ENCODE data around the gene MYO10. TPM values are rescaled to one million over a fixed set of nuclear protein-coding genes. Genes with fewer than 3 reads are reported as not detected.

Gene MYO10
- total and polyA plus RNA-seq, 2 experiments from 2014 or later = 33.7 to 52.4 TPM

GRCh38 chr5:16701134-16702099 is 234.7 kb downstream of the MYO10 start:
- no peaks in the 10 kb centered on the region for H3K9me3 ChIP-seq (ENCODE audit: low read depth)
- no peak overlapping the region for H3K4me3 ChIP-seq
- H3K36me3 ChIP-seq (replicated peaks; ENCODE audit: insufficient read depth, low read depth) = peaks cover 5% of the 10 kb centered on the region
- WGBS (ENCODE audit: low lambda C conversion rate, missing lambda C conversion rate) = 96% methylated on average over 47 of the region's 48 CpGs
- TF ChIP-seq EZH2phosphoT487 (IDR thresholded peaks at IDR 0.05; ENCODE audit: low read depth, severe bottlenecking, unreplicated experiment) = no peak
- TF ChIP-seq EZH2 (IDR thresholded peaks at IDR 0.05; ENCODE audit: borderline replicate concordance) = no peak
- TF ChIP-seq, protein P1, sequence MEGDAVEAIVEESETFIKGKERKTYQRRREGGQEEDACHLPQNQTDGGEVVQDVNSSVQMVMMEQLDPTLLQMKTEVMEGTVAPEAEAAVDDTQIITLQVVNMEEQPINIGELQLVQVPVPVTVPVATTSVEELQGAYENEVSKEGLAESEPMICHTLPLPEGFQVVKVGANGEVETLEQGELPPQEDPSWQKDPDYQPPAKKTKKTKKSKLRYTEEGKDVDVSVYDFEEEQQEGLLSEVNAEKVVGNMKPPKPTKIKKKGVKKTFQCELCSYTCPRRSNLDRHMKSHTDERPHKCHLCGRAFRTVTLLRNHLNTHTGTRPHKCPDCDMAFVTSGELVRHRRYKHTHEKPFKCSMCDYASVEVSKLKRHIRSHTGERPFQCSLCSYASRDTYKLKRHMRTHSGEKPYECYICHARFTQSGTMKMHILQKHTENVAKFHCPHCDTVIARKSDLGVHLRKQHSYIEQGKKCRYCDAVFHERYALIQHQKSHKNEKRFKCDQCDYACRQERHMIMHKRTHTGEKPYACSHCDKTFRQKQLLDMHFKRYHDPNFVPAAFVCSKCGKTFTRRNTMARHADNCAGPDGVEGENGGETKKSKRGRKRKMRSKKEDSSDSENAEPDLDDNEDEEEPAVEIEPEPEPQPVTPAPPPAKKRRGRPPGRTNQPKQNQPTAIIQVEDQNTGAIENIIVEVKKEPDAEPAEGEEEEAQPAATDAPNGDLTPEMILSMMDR (IDR thresholded peaks at IDR 0.05; ENCODE audit: poor library complexity) = no peak
- H3K4me1 ChIP-seq (ENCODE audit: insufficient read depth) = no peaks in the 10 kb centered on the region
- no peak overlapping the region for H3K27ac ChIP-seq
- no peaks in the 10 kb centered on the region for H4K20me1 ChIP-seq (ENCODE audit: insufficient read depth, poor library complexity, severe bottlenecking)
- H2AFZ ChIP-seq = no peak overlapping the region
- H3K9me2 ChIP-seq (replicated peaks; ENCODE audit: insufficient read depth) = no peaks in the 10 kb centered on the region
- H3K27me3 ChIP-seq = no peaks in the 10 kb centered on the region
- no peak overlapping the region for H3K4me2 ChIP-seq
- H3K79me2 ChIP-seq = peaks cover 17% of the 10 kb centered on the region
- no peak for DNase-seq (ENCODE audit: low spot score)

DNA sequence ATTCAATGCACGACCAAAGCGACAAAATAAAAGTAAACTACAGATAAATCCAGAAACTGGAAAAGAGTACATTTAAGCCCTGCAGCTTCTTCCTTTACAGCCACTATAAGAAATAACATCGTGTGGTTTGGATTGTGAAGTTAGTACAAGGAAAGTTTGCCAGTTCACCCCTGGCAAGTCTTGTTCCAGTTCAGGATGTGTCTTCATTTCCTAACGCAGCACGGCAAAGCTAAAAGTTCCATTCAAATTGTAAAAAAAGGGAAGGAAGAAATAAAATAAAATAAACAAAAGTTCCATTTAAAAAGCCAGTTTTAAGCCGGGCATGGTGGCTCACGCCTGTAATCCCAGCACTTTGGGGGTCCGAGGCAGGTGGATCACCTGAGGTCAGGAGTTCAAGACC is 236.0 kb downstream of the MYO10 start:
- H3K27ac ChIP-seq = no peak overlapping the region
- no peaks in the 10 kb centered on the region for H4K20me1 ChIP-seq (ENCODE audit: insufficient read depth, poor library complexity, severe bottlenecking)
- H3K36me3 ChIP-seq (replicated peaks; ENCODE audit: insufficient read depth, low read depth) = peaks cover 5% of the 10 kb centered on the region
- 82% methylated on average over 8 of the region's 8 CpGs for WGBS (ENCODE audit: low lambda C conversion rate, missing lambda C conversion rate)
- peaks cover 25% of the 10 kb centered on the region for H3K79me2 ChIP-seq
- no peak for DNase-seq (ENCODE audit: low spot score)
- no peaks in the 10 kb centered on the region for H3K9me3 ChIP-seq (ENCODE audit: low read depth)
- no peak for TF ChIP-seq EZH2 (IDR thresholded peaks at IDR 0.05; ENCODE audit: borderline replicate concordance)
- TF ChIP-seq EZH2phosphoT487 (IDR thresholded peaks at IDR 0.05; ENCODE audit: low read depth, severe bottlenecking, unreplicated experiment) = no peak
- TF ChIP-seq, protein P1 (IDR thresholded peaks at IDR 0.05; ENCODE audit: poor library complexity) = no peak
- H3K9me2 ChIP-seq (replicated peaks; ENCODE audit: insufficient read depth) = no peaks in the 10 kb centered on the region
- no peaks in the 10 kb centered on the region for H3K27me3 ChIP-seq
- no peak overlapping the region for H2AFZ ChIP-seq
- no peaks in the 10 kb centered on the region for H3K4me1 ChIP-seq (ENCODE audit: insufficient read depth)
- no peak overlapping the region for H3K4me3 ChIP-seq
- no peak overlapping the region for H3K4me2 ChIP-seq

DNA sequence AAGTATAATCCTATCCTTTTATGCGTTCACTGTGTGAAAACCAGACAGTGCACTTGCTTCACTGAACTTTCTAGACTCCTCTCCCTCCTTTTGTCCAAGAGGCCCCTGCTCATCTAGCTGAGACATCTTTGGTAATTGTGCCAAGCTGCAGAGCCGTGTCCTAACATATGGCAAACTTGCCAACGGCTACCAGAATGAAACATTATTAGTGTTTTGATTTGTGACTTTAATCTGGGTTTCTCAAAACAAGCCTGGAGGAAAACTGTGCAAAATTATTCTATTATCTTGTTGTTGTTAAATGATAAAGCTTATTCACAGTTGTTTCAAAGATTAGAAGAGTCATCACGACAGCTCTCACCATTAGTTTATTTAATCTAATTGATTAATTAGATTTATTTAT is 240.3 kb downstream of the MYO10 start:
- 91% methylated on average over 4 of the region's 4 CpGs for WGBS (ENCODE audit: low lambda C conversion rate, missing lambda C conversion rate)
- TF ChIP-seq, protein P1 (IDR thresholded peaks at IDR 0.05; ENCODE audit: poor library complexity) = no peak
- TF ChIP-seq EZH2 (IDR thresholded peaks at IDR 0.05; ENCODE audit: borderline replicate concordance) (no peak), EZH2phosphoT487 (IDR thresholded peaks at IDR 0.05; ENCODE audit: low read depth, severe bottlenecking, unreplicated experiment) (no peak)
- Histone ChIP-seq H3K4me3 (no peak overlapping the region), H3K36me3 (replicated peaks; ENCODE audit: insufficient read depth, low read depth) (no peaks in the 10 kb centered on the region), H3K27ac (no peak overlapping the region), H3K79me2 (peaks cover 26% of the 10 kb centered on the region), H4K20me1 (ENCODE audit: insufficient read depth, poor library complexity, severe bottlenecking) (no peaks in the 10 kb centered on the region), H3K4me1 (ENCODE audit: insufficient read depth) (no peaks in the 10 kb centered on the region), H3K9me2 (replicated peaks; ENCODE audit: insufficient read depth) (no peaks in the 10 kb centered on the region), H3K27me3 (no peaks in the 10 kb centered on the region), H3K4me2 (no peak overlapping the region), H2AFZ (no peak overlapping the region), H3K9me3 (ENCODE audit: low read depth) (no peaks in the 10 kb centered on the region)
- no peak for DNase-seq (ENCODE audit: low spot score)
